ENCODE measurements around the gene ANLN. TPM values are rescaled to one million over a fixed set of nuclear protein-coding genes. Genes with fewer than 3 reads are reported as not detected.

Gene ANLN
- total RNA-seq, 1 experiment from 2014 or later = 81.1 TPM

DNA sequence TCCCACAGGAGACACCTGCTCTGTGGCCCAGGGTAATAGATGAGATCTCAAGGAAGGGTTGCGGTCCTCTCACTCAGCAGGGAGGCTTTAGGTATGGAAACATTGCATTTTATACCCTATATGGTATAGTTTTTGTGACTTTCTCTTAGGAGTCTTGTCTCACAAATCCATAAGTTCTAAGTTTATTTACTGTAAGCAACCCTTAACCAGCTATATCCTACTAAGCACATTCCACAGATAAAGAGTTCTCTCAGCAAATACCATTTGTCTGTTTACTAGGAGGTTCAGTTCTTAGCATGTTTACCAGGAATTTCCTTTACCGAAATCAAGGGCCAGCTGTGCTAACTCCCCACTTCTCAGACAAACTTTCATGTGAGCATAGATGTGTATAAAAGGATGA is 66.9 kb downstream of the ANLN start (continued):
- TF ChIP-seq, protein P1, sequence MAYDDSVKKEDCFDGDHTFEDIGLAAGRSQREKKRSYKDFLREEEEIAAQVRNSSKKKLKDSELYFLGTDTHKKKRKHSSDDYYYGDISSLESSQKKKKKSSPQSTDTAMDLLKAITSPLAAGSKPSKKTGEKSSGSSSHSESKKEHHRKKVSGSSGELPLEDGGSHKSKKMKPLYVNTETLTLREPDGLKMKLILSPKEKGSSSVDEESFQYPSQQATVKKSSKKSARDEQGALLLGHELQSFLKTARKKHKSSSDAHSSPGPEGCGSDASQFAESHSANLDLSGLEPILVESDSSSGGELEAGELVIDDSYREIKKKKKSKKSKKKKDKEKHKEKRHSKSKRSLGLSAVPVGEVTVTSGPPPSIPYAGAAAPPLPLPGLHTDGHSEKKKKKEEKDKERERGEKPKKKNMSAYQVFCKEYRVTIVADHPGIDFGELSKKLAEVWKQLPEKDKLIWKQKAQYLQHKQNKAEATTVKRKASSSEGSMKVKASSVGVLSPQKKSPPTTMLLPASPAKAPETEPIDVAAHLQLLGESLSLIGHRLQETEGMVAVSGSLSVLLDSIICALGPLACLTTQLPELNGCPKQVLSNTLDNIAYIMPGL (CRISPR knock-in tag; IDR thresholded peaks at IDR 0.05) = no peak
- no peak for TF ChIP-seq NR3C1 (CRISPR knock-in tag; conservative IDR thresholded peaks at IDR 0.05; ENCODE audit: low read depth)
- TF ChIP-seq GABPB1 (CRISPR knock-in tag; IDR thresholded peaks at IDR 0.05) = no peak
- TF ChIP-seq SMAD4 (CRISPR knock-in tag; IDR thresholded peaks at IDR 0.05) = no peak
- no peak for TF ChIP-seq MYBL2 (CRISPR knock-in tag; IDR thresholded peaks at IDR 0.05)
- no peak for TF ChIP-seq FOXK1 (CRISPR knock-in tag; IDR thresholded peaks at IDR 0.05)

DNA sequence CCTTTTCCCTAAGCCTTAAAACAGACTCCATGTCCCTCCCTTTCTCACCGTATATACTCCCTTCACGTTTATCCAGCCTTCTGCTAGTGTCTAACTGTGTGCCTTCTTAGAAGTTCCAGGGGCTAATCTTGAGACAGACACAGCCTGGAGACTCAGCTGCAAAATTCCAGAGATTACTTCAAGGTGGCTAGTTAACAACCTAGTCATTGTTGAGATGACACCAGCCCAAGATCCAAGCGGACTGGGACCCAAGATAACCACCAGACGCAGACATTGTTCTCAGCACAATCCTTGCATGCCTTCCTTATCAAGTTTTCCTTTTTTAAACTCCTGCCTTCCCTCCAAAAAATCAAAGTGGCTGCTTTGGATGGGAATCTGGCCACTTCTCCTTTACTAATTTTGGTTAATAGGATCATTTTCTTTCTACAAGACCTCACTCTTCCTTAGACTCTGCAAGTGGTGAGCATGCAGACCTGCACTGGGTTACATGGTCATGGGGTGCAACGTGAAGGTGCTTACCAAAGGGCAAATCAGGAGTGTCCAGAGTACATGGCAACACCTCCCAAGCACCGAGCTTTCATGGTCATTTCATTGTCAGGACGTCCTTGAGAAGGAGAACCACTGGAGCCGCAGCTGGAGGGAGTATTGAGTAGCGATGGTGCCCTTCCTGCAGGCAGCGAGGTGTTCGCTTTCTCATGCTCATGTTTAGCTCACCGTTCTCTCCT is 69.7 kb downstream of the ANLN start:
- ATAC-seq (no peak), DNase-seq (ENCODE audit: low spot score) (no peak)
- Mint-ChIP-seq H3K4me3 (no peak overlapping the region), H3K27me3 (ENCODE audit: low read depth) (no peaks in the 10 kb centered on the region), H3K27ac (no peak overlapping the region), H3K9me3 (no peaks in the 10 kb centered on the region), H3K4me1 (no peaks in the 10 kb centered on the region), H3K36me3 (0 out of 2 replicates have a peak, but pooled peaks cover 3% of the 10 kb centered on the region)
- POLR2A ChIA-PET = no interaction called here
- CTCF ChIA-PET = interaction anchor here (1.4 kb wide), 1 partner anchor 739 kb away, joined by 9 read pairs; no protein-coding TSS in a partner anchor
- no peak for TF ChIP-seq ZNF671 (CRISPR knock-in tag; IDR thresholded peaks at IDR 0.05)

DNA sequence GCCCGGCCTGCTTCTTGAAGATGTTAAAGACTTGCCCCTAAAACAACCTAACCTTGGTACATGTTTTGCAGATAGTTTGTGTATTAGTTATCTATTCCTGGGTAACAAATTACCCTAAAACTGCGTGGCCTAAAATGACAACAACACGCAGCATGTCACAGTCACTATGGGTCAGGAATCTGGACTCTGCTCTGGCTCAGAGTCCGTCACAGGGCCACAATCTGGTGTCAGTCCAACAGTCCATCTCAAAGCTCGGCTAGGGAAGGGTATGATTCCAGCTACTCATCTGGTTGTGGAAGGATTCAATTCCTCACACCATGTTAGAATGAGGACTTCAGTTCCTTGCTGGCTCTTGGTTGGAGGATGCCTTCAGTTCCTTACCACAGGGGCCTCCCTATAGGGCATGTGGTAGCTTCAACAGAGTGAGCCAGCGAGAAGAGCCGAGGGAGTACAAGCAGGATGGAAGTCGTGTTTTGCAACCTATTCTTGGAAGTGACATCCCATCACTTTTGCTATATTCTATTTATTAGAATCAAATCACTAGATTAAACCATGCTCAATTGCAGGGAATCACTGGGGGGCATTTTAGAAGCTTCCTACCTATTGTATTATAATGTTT is 71.3 kb downstream of the ANLN start:
- TF ChIP-seq CBFB (CRISPR knock-in tag; IDR thresholded peaks at IDR 0.05; ENCODE audit: low read depth) = no peak
- no peak for TF ChIP-seq IRF2 (CRISPR knock-in tag; IDR thresholded peaks at IDR 0.05; ENCODE audit: borderline replicate concordance, low read depth)
- TF ChIP-seq TCF7 (CRISPR knock-in tag; IDR thresholded peaks at IDR 0.05; ENCODE audit: low read depth) = no peak
- TF ChIP-seq ZNF396 (CRISPR knock-in tag; IDR thresholded peaks at IDR 0.05; ENCODE audit: borderline replicate concordance) = no peak
- no peak for TF ChIP-seq AR (CRISPR knock-in tag; IDR thresholded peaks at IDR 0.05)
- TF ChIP-seq, protein P2, sequence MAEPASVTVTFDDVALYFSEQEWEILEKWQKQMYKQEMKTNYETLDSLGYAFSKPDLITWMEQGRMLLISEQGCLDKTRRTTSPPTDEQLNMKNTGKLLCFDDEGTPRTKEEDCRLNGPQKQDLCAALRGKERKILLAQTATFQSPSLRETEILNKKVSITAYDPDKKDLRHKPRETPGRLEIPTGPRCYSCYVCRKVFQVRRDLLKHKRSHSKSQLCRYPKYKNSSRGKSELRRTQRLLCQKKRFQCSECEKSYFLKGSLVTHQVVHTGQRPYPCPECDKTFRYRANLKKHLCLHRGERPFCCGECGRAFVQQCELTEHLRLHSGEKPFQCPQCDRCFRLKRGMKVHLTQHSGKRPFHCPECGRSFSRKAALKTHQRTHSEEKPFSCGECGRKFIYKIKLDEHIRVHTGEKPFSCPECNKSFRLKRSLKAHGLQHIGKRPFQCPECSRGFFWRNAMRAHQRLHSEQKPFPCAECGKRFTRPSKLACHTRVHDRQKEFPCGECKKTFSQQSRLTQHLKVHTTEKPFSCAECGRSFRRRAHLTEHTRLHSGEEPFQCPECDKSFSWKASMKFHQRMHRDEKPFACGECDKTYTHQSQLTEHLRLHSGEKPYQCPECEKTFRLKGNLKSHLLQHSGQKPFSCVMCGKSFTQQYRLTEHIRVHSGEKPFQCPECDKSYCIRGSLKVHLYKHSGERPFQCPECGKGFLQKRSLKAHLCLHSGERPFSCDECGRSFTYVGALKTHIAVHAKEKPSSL (CRISPR knock-in tag; conservative IDR thresholded peaks at IDR 0.05) = no peak
- TF ChIP-seq, protein P3, sequence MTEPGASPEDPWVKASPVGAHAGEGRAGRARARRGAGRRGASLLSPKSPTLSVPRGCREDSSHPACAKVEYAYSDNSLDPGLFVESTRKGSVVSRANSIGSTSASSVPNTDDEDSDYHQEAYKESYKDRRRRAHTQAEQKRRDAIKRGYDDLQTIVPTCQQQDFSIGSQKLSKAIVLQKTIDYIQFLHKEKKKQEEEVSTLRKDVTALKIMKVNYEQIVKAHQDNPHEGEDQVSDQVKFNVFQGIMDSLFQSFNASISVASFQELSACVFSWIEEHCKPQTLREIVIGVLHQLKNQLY (CRISPR knock-in tag; IDR thresholded peaks at IDR 0.05) = no peak
- no peak for TF ChIP-seq ATF3 (CRISPR knock-in tag; conservative IDR thresholded peaks at IDR 0.05)
- no peak for TF ChIP-seq E2F5 (CRISPR knock-in tag; IDR thresholded peaks at IDR 0.05)
- no peak for TF ChIP-seq PRRX2 (CRISPR knock-in tag; IDR thresholded peaks at IDR 0.05)
- TF ChIP-seq NR3C1 (CRISPR knock-in tag; conservative IDR thresholded peaks at IDR 0.05; ENCODE audit: low read depth) = no peak
- no peak for TF ChIP-seq ZNF423 (CRISPR knock-in tag; IDR thresholded peaks at IDR 0.05)
- TF ChIP-seq ETV6 (CRISPR knock-in tag; IDR thresholded peaks at IDR 0.05) = no peak
- no peak for TF ChIP-seq ZNF671 (CRISPR knock-in tag; IDR thresholded peaks at IDR 0.05)
- TF ChIP-seq, protein P4, sequence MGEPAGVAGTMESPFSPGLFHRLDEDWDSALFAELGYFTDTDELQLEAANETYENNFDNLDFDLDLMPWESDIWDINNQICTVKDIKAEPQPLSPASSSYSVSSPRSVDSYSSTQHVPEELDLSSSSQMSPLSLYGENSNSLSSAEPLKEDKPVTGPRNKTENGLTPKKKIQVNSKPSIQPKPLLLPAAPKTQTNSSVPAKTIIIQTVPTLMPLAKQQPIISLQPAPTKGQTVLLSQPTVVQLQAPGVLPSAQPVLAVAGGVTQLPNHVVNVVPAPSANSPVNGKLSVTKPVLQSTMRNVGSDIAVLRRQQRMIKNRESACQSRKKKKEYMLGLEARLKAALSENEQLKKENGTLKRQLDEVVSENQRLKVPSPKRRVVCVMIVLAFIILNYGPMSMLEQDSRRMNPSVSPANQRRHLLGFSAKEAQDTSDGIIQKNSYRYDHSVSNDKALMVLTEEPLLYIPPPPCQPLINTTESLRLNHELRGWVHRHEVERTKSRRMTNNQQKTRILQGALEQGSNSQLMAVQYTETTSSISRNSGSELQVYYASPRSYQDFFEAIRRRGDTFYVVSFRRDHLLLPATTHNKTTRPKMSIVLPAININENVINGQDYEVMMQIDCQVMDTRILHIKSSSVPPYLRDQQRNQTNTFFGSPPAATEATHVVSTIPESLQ (CRISPR knock-in tag; IDR thresholded peaks at IDR 0.05) = no peak
- ATAC-seq = no peak
- CTCF ChIA-PET = interaction anchor here (1.4 kb wide), 1 partner anchor 738 kb away, joined by 9 read pairs; no protein-coding TSS in a partner anchor
- no peaks in the 10 kb centered on the region for H3K4me1 Mint-ChIP-seq
- DNase-seq (ENCODE audit: low spot score) = no peak
- H3K27ac Mint-ChIP-seq = no peak overlapping the region
- POLR2A ChIA-PET = no interaction called here
- peaks cover 3% of the 10 kb centered on the region for H3K36me3 Mint-ChIP-seq
- H3K4me3 Mint-ChIP-seq = no peak overlapping the region
- peaks cover 9% of the 10 kb centered on the region for H3K9me3 Mint-ChIP-seq
- H3K27me3 Mint-ChIP-seq (ENCODE audit: low read depth) = no peaks in the 10 kb centered on the region

Measured in WTC11 (cell line).